GM23338 (cell line): ENCODE measurements around the gene TTLL9.

Experiments used
- CREB1 ChIP-seq: fragments of 250-450 bp; sonication (Bioruptor Pico); IDR thresholded peaks from 2 replicates; pipeline ENCODE4 v1.5.0; 2020; ENCODE audit warnings: low read depth, mild to moderate bottlenecking, moderate library complexity
- EZH2 ChIP-seq: fragments of 200-600 bp; sonication (generic); IDR thresholded peaks from one replicate; pipeline ENCODE4 v1.8.0; 2017; ENCODE audit warnings: antibody characterized with exemption, mild to moderate bottlenecking, low read depth; ENCODE audit not compliant: unreplicated experiment
- REST ChIP-seq: IDR thresholded peaks from one replicate; pipeline ENCODE4 v1.6.1; 2018; ENCODE audit warnings: antibody characterized with exemption; ENCODE audit not compliant: unreplicated experiment
- TF ChIP-seq, protein P1 (sequence below), 2 experiments: fragments of 200-600 bp in 1 of 2; sonication (generic) in 1 of 2; conservative IDR thresholded peaks; 2 replicates each; pipeline versions ENCODE4 v1.5.1 to v1.6.1; 2016 to 2017; ENCODE audit warnings: antibody characterized with exemption in 2 of 2, low read depth in 2 of 2, mild to moderate bottlenecking in 2 of 2, moderate library complexity in 1 of 2

DNA sequence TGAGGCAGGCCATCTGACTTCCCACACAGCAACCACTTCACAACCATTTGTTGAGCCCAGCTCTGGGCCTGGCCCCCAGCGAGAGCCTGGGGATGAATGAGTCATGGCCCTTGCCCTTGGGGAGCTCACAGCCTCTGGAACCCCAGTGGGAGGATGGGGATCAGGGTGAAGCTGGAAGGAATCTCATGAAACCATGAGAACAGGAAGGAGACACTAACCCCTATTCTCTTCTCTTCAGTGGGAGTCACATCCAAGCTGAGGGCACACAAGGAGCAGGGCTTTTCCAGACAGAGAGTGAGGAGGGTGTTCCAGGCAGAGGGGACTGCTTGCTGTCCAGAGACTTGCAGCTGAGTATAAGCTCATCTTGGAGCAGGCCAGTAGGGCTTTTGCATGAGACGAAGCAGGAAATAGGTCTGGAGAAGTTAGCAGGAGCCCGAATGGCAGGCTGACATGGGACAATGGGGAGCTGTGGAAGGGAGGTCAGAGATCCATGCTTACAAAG lies 32.5 kb upstream of the TTLL9 start:
- TF ChIP-seq REST, result no peak
- no peak for TF ChIP-seq EZH2
- no peak for TF ChIP-seq CREB1
- TF ChIP-seq, protein P1, sequence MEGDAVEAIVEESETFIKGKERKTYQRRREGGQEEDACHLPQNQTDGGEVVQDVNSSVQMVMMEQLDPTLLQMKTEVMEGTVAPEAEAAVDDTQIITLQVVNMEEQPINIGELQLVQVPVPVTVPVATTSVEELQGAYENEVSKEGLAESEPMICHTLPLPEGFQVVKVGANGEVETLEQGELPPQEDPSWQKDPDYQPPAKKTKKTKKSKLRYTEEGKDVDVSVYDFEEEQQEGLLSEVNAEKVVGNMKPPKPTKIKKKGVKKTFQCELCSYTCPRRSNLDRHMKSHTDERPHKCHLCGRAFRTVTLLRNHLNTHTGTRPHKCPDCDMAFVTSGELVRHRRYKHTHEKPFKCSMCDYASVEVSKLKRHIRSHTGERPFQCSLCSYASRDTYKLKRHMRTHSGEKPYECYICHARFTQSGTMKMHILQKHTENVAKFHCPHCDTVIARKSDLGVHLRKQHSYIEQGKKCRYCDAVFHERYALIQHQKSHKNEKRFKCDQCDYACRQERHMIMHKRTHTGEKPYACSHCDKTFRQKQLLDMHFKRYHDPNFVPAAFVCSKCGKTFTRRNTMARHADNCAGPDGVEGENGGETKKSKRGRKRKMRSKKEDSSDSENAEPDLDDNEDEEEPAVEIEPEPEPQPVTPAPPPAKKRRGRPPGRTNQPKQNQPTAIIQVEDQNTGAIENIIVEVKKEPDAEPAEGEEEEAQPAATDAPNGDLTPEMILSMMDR (conservative IDR thresholded peaks at IDR 0.05; ENCODE audit: low read depth in 2 of 2), result no peak
